Measurements from ENCODE around the gene EREG. TPM values are rescaled to one million over a fixed set of nuclear protein-coding genes. Genes with fewer than 3 reads are reported as not detected.

The EREG gene
- total and polyA plus RNA-seq, 2 of the 8 experiments (the other 6 are each of a cell fraction or from before 2014, with no cell fraction given): not detected

GRCh38 chr4:74318276-74318675 lies 46.7 kb upstream of the EREG start:
- Histone ChIP-seq H3K4ac (replicated peaks; ENCODE audit: insufficient read length, low read depth, low read length) (no peak overlapping the region), H3K36me3 (ENCODE audit: control insufficient read depth in 2 of 4, insufficient read depth in 4 of 4, low read length in 3 of 4) (no peaks in the 10 kb centered on the region), H3K4me2 (ENCODE audit: insufficient read depth in 1 of 2, low read depth in 2 of 2, low read length in 2 of 2) (no peak overlapping the region), H3K23me2 (ENCODE audit: low read depth, low read length) (no peaks in the 10 kb centered on the region), H3K27me3 (replicated peaks in 1 of 4; ENCODE audit: control insufficient read depth in 3 of 4, extremely low read depth in 1 of 4, insufficient read depth in 3 of 4, low read length in 3 of 4) (no peaks in the 10 kb centered on the region), H2BK15ac (ENCODE audit: low read length) (no peak overlapping the region), H3K79me2 (ENCODE audit: control insufficient read depth in 1 of 2, insufficient read depth in 2 of 2, low read length in 2 of 2) (no peaks in the 10 kb centered on the region), H3K14ac (ENCODE audit: insufficient read length) (no peak overlapping the region), H2BK5ac (ENCODE audit: low read depth, low read length) (no peak overlapping the region), H3K9me3 (ENCODE audit: insufficient read depth in 2 of 2, low read depth in 1 of 2, low read length in 1 of 2) (no peaks in the 10 kb centered on the region), H4K20me1 (replicated peaks in 1 of 2; ENCODE audit: control insufficient read depth in 1 of 2, insufficient read depth in 2 of 2, low read length in 2 of 2) (no peaks in the 10 kb centered on the region), H2BK20ac (ENCODE audit: low read length) (no peak overlapping the region), H2AFZ (ENCODE audit: low read length) (no peak overlapping the region), H2AK5ac (ENCODE audit: low read depth, low read length) (no peak overlapping the region), H2BK12ac (ENCODE audit: low read depth, low read length) (no peak overlapping the region), H4K5ac (ENCODE audit: insufficient read length, low read depth, low read length) (no peak overlapping the region), H3K4me3 (ENCODE audit: extremely low read depth in 1 of 4, insufficient read depth in 2 of 4, low read depth in 3 of 4, low read length in 4 of 4) (no peak overlapping the region), H4K91ac (replicated peaks; ENCODE audit: insufficient read length, low read length) (no peak overlapping the region), H4K8ac (ENCODE audit: extremely low read depth, insufficient read depth, low read length) (no peak overlapping the region), H3K56ac (replicated peaks; ENCODE audit: insufficient read length, low read depth, low read length) (no peak overlapping the region), H3K79me1 (ENCODE audit: low read depth, low read length) (no peaks in the 10 kb centered on the region), H2BK120ac (replicated peaks; ENCODE audit: low read depth, low read length) (no peak overlapping the region), H3K23ac (ENCODE audit: insufficient read length) (no peak overlapping the region), H3K9ac (replicated peaks in 1 of 4; ENCODE audit: extremely low read depth in 1 of 4, low read depth in 3 of 4, low read length in 3 of 4) (no peak overlapping the region), H3K27ac (ENCODE audit: low read depth, low read length) (no peak overlapping the region), H3K4me1 (replicated peaks in 1 of 4; ENCODE audit: control insufficient read depth in 3 of 4, insufficient read depth in 4 of 4, low read length in 3 of 4) (peaks cover 0 to 5% (median under 1%) of the 10 kb centered on the region in 4 experiments; a peak in 2 of 7 replicates), H3K18ac (ENCODE audit: extremely low read depth, low read length) (no peak overlapping the region)
- FAIRE-seq (no peak), DNase-seq (ENCODE audit: low read depth in 1 of 2, low spot score in 2 of 2) (no peak)
- ChIA-PET POLR2A (ENCODE audit: partially characterized antibody) (no interaction called here), CTCF (ENCODE audit: partially characterized antibody) (interaction anchor here (0.7 to 5.2 kb wide), 4 partner anchors 53 to 357 kb away, joined by 3 to 42 read pairs (median 4); no protein-coding TSS in a partner anchor)
- 91% methylated on average over 2 of the region's 2 CpGs; no CpG with 5 or more reads in 1 of the 2 experiments for WGBS, 2 experiments (ENCODE audit: extremely low coverage in 1 of 2, insufficient coverage in 1 of 2, insufficient read length in 1 of 2, insufficient replicate concordance in 2 of 2, low coverage in 1 of 2, low lambda C conversion rate in 2 of 2, missing lambda C conversion rate in 1 of 2)
- TF ChIP-seq RXRA (IDR thresholded peaks at IDR 0.05; ENCODE audit: insufficient read depth, low read depth, low read length) (no peak), POU5F1 (IDR thresholded peaks at IDR 0.05; ENCODE audit: low read depth, low read length) (no peak), JUND (IDR thresholded peaks at IDR 0.05; ENCODE audit: low read length) (no peak), KDM5A (IDR thresholded peaks at IDR 0.05; ENCODE audit: low read length) (no peak), ATF2 (IDR thresholded peaks at IDR 0.05; ENCODE audit: low read length) (no peak), RBBP5 (IDR thresholded peaks at IDR 0.05; ENCODE audit: borderline replicate concordance, low read depth, low read length) (no peak), BRCA1 (IDR thresholded peaks at IDR 0.05; ENCODE audit: low read depth, low read length) (no peak), TCF12 (IDR thresholded peaks at IDR 0.05; ENCODE audit: low read depth, low read length) (no peak)
